Activated CD4-positive, alpha-beta T cell treated with anti-CD3 and anti-CD28 coated beads for 24 hours (primary cell): ENCODE measurements around the gene SNCB.
"Not testable (repeated sequence)": the region's sequence is repeated elsewhere in the genome, so short reads cannot be mapped to it uniquely, and the experiment has no call there.

Source experiments
- DNase-seq, 2 donors: peaks; one replicate each; pipeline ENCODE4 v3.0.0-alpha.2; 2020; ENCODE audit warnings: low read depth in 2 of 2

The SNCB gene

GRCh38 chr5:176624142-176624541 is 6.2 kb downstream of the SNCB start:
- DNase-seq: no peak

DNA sequence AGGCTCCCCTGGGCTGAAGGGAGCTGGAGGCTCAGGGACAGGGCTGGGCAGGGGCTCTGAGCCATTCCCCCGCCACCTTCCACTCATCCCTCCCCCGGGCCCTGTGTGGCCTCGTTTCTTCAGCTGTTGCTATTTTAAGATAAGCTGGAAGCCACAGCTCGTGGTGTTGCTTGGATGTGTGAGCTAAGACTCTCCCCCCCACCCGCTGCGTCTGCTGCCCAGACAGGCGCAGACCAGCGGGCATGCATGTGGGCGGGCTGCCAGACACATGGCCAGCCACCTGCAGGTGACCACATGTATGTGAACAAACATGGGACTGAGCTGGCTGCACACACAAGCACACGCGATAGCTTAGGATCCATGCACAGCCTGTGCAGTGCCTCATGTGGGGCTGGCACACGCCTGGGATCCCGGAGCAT is 8.7 kb downstream of the SNCB start:
- no peak for DNase-seq

- DNase-seq: no peak
Measured at GRCh38 chr5:176620333-176620981, 9.9 kb downstream of the SNCB start.

- no peak for DNase-seq
Measured at GRCh38 chr5:176619569-176620332, 10.6 kb downstream of the SNCB start.

DNA sequence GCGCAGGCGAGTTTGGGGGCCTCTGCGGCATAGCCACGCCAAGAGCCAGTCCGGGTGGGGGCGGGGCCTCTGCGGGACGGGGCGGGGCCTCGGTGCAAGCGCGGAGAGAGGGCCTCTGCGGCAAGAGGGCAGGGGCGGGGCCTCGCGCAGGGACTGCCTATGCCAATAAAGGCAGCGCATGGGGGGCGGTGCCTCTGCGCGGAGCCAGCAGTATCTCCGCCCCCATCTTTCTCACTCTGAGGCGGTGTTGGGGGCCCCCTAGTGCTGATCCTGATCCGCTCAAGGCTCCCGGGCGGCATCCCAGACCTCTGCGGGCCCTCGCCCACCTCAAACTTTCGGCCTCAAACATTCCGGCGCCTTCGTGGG is 11.1 kb downstream of the SNCB start:
- peak; percentile 61 to 76 for DNase-seq

DNA sequence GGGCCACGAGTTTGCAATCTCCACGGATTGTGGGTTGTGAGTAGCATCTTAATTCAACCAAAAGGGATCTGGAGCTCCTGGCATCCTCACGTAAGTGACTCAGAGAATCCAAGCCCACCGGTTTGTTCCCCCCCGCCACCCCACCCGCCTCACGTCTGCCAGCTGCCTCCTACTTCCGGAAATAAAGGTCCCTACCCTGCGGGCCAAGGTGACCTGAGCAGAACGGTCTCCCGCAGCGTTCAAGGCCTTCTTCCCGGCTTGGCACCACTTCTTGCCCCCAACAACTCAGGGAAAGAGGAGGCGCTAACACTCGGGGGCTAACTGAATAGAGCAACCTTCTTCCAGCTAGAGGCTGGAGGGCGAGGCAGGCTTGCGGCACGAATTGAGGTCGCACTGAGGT is 11.6 kb downstream of the SNCB start:
- DNase-seq: no peak

- DNase-seq: no peak
Measured at GRCh38 chr5:176616511-176616910, 13.8 kb downstream of the SNCB start.

DNA sequence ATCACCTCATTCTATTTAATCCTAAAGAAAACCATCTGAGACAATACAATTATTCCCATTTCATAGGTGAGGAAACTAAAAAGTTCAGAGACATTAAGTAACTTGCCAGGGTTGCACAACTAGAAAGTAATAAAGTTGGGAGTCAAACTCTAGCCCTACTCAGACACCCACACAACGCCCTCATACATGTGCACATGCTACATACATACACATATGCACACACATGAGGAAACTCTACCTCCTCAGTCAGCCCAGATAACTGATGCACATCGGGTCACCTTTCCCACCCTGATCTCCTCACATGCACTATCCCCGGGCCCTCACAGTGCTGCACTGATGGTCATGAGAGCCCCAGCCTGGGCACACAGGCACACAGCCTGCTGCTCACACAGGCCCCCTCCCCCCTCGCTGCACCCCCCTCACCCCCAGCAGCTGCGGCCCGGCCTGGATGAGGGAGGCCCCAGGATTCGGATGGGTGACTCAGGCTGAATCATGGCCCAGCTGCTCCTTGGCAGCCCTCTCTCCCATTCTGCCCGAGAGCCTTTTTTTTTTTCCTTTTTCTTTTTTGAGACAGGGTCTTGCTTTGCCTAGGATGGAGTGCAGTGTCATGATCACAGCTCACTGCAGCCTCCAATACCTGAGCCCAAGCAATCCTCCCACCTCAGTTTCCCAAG is 15.4 kb downstream of the SNCB start:
- no peak for DNase-seq

- no peak for DNase-seq
Measured at GRCh38 chr5:176612855-176613254, 17.5 kb downstream of the SNCB start.

GRCh38 chr5:176612008-176612407 is 18.3 kb downstream of the SNCB start:
- DNase-seq: no peak

GRCh38 chr5:176611435-176611834 is 18.9 kb downstream of the SNCB start:
- peak in 1 of 2 donors; percentile 43 for DNase-seq

DNA sequence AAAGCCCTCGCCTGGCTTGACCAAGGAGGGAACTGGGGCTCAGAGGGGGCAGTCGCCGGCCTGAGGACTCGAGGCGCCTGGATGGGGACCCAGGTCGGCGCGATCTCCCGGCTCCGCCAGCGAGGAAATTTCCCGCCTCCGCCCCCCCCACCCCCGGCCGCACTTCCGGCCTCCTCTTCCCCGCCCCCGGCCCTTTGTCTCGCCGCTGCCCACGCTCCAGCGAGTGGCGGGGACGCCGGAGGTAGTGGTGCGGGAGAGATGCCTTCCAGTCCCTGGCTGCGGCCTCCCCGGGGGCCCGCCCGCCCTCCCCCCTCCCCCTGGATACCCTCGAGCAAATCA is 19.9 kb downstream of the SNCB start:
- no peak for DNase-seq

DNA sequence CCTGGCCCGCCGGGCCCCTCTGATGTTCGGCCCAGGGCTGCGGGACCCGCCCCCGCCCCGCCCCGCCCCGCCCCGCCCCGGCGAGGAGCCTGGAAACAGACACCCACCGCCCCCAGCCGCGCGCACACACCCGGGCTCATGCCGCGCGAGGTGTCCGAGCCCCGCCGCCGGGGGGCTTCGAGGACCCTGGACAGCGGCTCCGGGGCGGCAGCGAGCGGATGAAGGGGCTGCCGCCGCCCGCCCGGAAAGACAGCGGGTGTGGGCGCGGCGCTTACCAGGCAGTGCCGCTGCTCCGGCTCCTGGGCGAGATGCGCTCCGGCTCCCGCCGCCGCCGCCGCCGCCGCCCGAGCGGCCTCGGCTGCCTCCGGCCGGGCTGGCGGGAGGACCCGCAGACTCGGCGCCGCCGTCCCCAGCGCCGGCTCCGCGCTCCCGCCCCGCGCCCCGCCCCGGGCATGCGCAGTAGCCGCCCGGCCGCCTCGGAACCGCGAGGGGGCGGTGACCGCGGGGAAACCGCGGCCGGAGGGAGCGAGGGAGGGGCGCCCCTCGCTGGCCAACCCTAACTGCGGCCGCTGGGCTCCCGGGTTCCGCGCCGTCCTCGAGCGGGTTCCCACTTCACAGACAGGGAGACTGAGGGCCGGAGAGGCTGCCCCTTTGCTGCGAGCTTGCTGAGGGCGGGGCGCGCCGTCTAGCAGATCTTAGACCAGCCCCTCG is 20.5 kb downstream of the SNCB start, which contains the start of gene GPRIN1:
Gene GPRIN1 (minus strand): TSS at position 433 of the 711 bp plus-strand sequence. CDS start 10,322 bp downstream, outside the sequence.
- DNase-seq: peak; percentile 39 to 45

DNA sequence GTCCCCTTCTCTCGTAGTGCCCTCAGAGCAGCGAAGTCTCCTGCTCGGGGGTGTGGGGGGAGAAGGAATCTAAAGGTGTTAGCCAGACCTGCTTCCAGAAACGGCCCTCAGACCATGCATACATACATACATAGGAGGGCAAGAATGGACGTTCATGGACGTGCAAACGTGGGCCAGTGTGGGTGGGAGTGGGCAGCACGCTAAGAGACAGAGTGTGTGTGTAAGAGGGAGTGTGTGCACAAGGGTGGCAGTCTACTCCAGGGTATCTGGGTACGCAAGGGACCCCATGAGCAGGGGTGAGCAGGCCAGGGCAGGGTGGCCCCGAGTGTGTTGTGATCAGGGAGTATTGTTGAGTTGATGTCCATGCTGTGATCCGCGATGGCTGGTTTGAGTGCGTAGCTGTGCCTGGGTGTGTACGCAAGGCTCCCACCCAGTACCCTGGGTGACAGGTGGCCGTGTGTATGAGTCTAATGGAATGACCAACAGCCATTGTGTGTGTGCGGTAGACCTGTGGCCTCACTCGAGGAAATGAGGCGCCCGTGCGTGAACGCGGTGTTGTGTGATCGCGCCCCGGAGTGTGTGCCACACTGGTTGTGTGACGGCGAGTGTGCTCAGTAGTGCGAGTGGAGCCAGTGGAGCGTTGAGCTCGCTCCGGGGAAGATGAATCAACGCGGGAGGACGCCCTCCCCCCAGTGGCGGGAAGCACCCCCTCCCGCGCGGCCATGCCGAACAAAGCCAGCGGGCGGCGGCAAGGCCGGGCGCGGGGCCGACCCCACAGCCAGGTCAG is 21.2 kb downstream of the SNCB start:
- DNase-seq: no peak

DNA sequence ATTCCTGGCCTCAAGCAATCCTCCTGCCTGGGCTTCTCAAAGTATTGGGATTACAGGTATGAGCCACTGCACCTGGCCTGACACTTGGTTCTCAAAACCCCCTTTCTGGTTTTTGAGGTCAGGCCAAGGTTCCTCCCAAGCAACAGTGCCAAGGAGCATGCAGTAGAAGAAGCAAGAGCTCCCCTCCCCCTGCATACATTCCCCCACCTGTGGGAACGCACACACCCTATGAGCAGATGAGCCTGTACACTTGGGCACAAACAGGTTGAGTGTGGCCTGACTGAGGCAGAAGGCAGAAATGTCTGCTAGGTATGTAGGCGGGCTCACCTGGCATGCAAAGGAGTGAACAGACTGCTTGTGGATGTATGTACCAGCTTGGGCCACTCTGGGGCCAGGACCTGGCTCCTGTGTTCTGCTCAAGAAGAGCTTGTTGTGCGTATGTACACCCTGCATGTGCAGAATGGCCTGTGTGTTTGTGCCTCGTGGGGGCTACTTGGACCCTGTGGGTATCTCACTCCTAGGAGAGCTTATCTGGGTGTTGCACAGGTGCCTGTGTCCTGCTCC is 22.1 kb downstream of the SNCB start:
- no peak for DNase-seq

DNA sequence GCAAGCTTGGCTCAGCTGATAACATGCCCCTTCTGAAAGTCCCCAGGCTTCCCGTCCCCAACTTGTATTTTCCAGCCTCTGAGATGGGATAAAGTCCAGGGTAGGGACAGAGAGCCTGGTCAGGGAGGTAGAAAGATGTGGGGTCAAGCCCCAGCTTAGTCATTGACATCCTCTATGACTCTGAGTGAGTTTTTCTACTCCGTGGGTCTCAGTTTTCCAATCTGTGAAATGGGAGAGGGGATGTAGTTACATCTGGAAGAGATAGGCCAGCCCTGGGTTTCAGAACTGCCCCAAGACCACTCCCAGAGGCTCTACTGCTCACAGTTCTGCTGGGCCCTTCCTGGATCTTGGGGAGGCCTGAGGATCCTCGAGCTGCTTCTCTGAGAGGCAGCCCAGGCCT is 23.5 kb downstream of the SNCB start:
- no peak for DNase-seq

DNA sequence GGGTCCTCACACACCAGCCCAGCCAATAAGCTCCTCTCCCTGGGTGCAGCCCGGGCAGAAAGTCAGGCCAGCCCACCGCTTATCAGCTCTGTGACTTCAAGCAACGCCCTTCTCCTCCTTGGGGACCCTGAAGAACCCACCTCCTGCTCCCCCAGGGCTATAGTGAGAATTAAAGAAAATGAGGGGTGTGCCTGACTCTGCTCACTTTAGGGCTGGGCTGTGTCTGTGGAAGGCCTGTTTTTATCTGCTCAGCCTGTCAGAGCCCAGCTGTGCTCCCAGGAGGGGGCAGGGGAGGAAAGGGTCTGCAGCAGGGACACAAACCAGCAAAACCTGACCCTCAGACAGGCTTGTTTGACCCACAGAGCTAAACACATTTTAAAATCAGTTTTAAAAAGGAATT is 24.3 kb downstream of the SNCB start:
- DNase-seq: no peak

GRCh38 chr5:176603091-176603490 is 27.2 kb downstream of the SNCB start:
- no peak for DNase-seq

- no peak for DNase-seq
Measured at GRCh38 chr5:176601901-176602482, 28.3 kb downstream of the SNCB start.

GRCh38 chr5:176599749-176600430 is 30.4 kb downstream of the SNCB start:
- not testable (repeated sequence) for DNase-seq
